WTC11 (cell line): ENCODE results near the gene HDX. TPM values are rescaled to one million over a fixed set of nuclear protein-coding genes. Genes with fewer than 3 reads are reported as not detected.

Source experiments
- ATAC-seq: fragments of 200-7000 bp; cut with Tn5 transposase; 2 replicates; pipeline ENCODE4 v1.10.0; 2021; ENCODE audit warnings: mild to moderate bottlenecking, moderate library complexity
- CTCF ChIA-PET: fragments of 300-600 bp; sonication (Branson Sonifier 250); formaldehyde crosslinking; loops from one replicate; lab custom pipeline; 2021; ENCODE audit warnings: antibody characterized with exemption; lab: Charles Lee
- POLR2A ChIA-PET: fragments of 350-600 bp; sonication (Branson Sonifier 250); formaldehyde crosslinking; loops from one replicate; lab custom pipeline; 2021; ENCODE audit warnings: antibody characterized with exemption; lab: Charles Lee
- DNase-seq: peaks from one replicate; pipeline ENCODE4 v3.0.0; 2021; ENCODE audit warnings: low spot score
- H3K27ac Mint-ChIP-seq: 2 replicates; pipeline ENCODE4 v1.8.0; 2021; ENCODE audit warnings: mixed read lengths
- H3K27me3 Mint-ChIP-seq: 2 replicates; pipeline ENCODE4 v1.8.0; 2021; ENCODE audit warnings: low read depth, mild to moderate bottlenecking, moderate library complexity, mixed read lengths
- H3K36me3 Mint-ChIP-seq: 2 replicates; pipeline ENCODE4 v1.8.0; 2021; ENCODE audit warnings: mixed read lengths
- H3K4me1 Mint-ChIP-seq: 2 replicates; pipeline ENCODE4 v1.8.0; 2022; ENCODE audit warnings: mixed read lengths
- H3K4me3 Mint-ChIP-seq: 2 replicates; pipeline ENCODE4 v1.8.0; 2021; ENCODE audit warnings: mild to moderate bottlenecking, moderate library complexity, mixed read lengths
- H3K9me3 Mint-ChIP-seq: 2 replicates; pipeline ENCODE4 v1.8.0; 2021; ENCODE audit warnings: mixed read lengths
- CREB1 ChIP-seq: sonication (generic); formaldehyde crosslinking; IDR thresholded peaks from 2 replicates; pipeline ENCODE4 v1.8.0; 2023; ENCODE audit warnings: mild to moderate bottlenecking, missing genetic modification reagents
- ETV6 ChIP-seq: sonication (generic); formaldehyde crosslinking; IDR thresholded peaks from 2 replicates; pipeline ENCODE4 v1.8.1; 2022; ENCODE audit warnings: mild to moderate bottlenecking, missing genetic modification reagents
- FOXP1 ChIP-seq: sonication (generic); formaldehyde crosslinking; IDR thresholded peaks from 2 replicates; pipeline ENCODE4 v1.8.0; 2022; ENCODE audit warnings: missing genetic modification reagents, mild to moderate bottlenecking, moderate library complexity, borderline replicate concordance
- GABPB1 ChIP-seq: sonication (generic); formaldehyde crosslinking; IDR thresholded peaks from 2 replicates; pipeline ENCODE4 v1.8.1; 2023; ENCODE audit warnings: mild to moderate bottlenecking, missing genetic modification reagents
- GRHL2 ChIP-seq: fragments of 250-450 bp; sonication (Bioruptor Pico); IDR thresholded peaks from 2 replicates; pipeline ENCODE4 v1.8.0; 2022; ENCODE audit warnings: mild to moderate bottlenecking, moderate library complexity; ENCODE audit not compliant: insufficient replicate concordance, severe bottlenecking
- GTF2I ChIP-seq: fragments of 250-450 bp; sonication (Bioruptor Pico); conservative IDR thresholded peaks from 2 replicates; pipeline ENCODE4 v1.4.0; 2021; ENCODE audit warnings: mild to moderate bottlenecking
- NR3C1 ChIP-seq: sonication (generic); formaldehyde crosslinking; conservative IDR thresholded peaks from 2 replicates; pipeline ENCODE4 v1.8.1; 2023; ENCODE audit warnings: low read depth, mild to moderate bottlenecking, missing genetic modification reagents
- PRRX2 ChIP-seq: fragments of 250-450 bp; sonication (Bioruptor Pico); IDR thresholded peaks from 2 replicates; pipeline ENCODE4 v1.8.0; 2021; ENCODE audit warnings: mild to moderate bottlenecking
- SMAD4 ChIP-seq: sonication (generic); formaldehyde crosslinking; IDR thresholded peaks from 2 replicates; pipeline ENCODE4 v1.8.0; 2022; ENCODE audit warnings: mild to moderate bottlenecking, missing genetic modification reagents
- SOX15 ChIP-seq: fragments of 250-450 bp; sonication (Bioruptor Pico); IDR thresholded peaks from 2 replicates; pipeline ENCODE4 v1.9.0; 2021; ENCODE audit warnings: mild to moderate bottlenecking
- SP1 ChIP-seq: sonication (generic); formaldehyde crosslinking; conservative IDR thresholded peaks from 2 replicates; pipeline ENCODE4 v1.8.1; 2022; ENCODE audit warnings: missing genetic modification reagents
- ZNF138 ChIP-seq: sonication (generic); formaldehyde crosslinking; conservative IDR thresholded peaks from 2 replicates; pipeline ENCODE4 v1.8.1; 2022; ENCODE audit warnings: mild to moderate bottlenecking, moderate library complexity, missing genetic modification reagents
- ZNF317 ChIP-seq: sonication (generic); formaldehyde crosslinking; IDR thresholded peaks from 2 replicates; pipeline ENCODE4 v1.8.1; 2023; ENCODE audit warnings: low read depth, mild to moderate bottlenecking, moderate library complexity, missing genetic modification reagents, borderline replicate concordance
- ZNF416 ChIP-seq: fragments of 250-450 bp; sonication (Bioruptor Pico); IDR thresholded peaks from 2 replicates; pipeline ENCODE4 v1.9.0; 2021; ENCODE audit warnings: mild to moderate bottlenecking, inconsistent platforms
- ZNF671 ChIP-seq: fragments of 250-450 bp; sonication (Bioruptor Pico); IDR thresholded peaks from 2 replicates; pipeline ENCODE4 v1.8.0; 2021; ENCODE audit warnings: mild to moderate bottlenecking
- total RNA-seq: library from RNA; stranded (reverse); gene quantifications from 3 replicates; pipeline ENCODE4 v1.2.3, GENCODE V29; 2021
- TF ChIP-seq, protein P1 (sequence below): fragments of 250-450 bp; sonication (Bioruptor Pico); IDR thresholded peaks from 2 replicates; pipeline ENCODE4 v1.9.0; 2021; ENCODE audit warnings: mild to moderate bottlenecking
- TF ChIP-seq, protein P2 (sequence below): sonication (generic); formaldehyde crosslinking; IDR thresholded peaks from 2 replicates; pipeline ENCODE4 v1.8.1; 2023; ENCODE audit warnings: mild to moderate bottlenecking, missing genetic modification reagents, moderate library complexity
- TF ChIP-seq, protein P3 (sequence below): sonication (generic); formaldehyde crosslinking; conservative IDR thresholded peaks from 2 replicates; pipeline ENCODE4 v1.8.1; 2023; ENCODE audit warnings: mild to moderate bottlenecking, low read depth, missing genetic modification reagents, moderate library complexity
- TF ChIP-seq, protein P4 (sequence below): fragments of 200-600 bp; IDR thresholded peaks from 2 replicates; pipeline ENCODE4 v1.8.0; 2022; ENCODE audit warnings: antibody characterized with exemption
- TF ChIP-seq, protein P5 (sequence below): sonication (generic); formaldehyde crosslinking; IDR thresholded peaks from 2 replicates; pipeline ENCODE4 v1.8.0; 2022; ENCODE audit warnings: mild to moderate bottlenecking, missing genetic modification reagents

HDX gene
- total RNA-seq, 1 experiment from 2014 or later, result 6.3 TPM

DNA sequence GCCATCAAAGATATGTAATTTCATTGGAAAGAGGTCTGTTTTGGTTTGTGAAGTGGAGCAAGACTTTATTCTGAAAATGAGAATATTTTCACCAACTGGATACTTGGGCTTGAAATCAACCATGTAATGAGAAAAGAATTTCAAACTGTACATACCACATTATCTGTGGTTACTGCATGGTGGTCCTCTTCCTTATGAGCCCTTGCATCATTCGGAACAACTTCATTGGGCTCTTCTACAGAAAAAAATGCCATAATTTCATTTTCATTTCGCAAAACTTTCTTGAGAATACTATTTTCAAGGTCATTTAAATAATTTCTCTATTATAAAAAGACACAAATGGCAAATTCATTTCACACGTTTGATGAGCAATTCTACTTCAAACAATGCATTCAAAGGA is 165.6 kb downstream of the HDX start (continued):
- TF ChIP-seq ZNF317 (no peak), GTF2I (CRISPR knock-in tag) (no peak)

DNA sequence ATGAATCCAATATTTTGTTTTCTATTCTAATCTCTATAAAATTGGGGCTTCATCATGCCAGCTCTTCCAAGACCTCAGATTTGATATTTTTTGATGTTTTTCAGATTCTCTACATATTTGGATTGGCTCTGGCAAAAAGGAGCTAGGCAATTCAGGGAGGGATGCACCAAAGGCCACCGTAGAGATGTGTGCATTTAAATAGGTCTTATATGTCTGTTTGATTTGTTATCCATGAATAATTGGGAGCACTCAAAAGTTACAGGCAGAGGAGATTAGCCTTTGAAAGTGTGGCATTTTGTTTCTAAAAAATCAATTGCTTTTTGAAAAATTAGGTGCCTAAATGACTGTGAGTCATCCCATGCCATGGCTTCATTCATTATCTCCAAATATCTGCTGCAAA is 167.1 kb downstream of the HDX start:
- ChIA-PET CTCF (interaction anchor here (0.6 to 0.7 kb wide), 2 partner anchors 289 to 335 kb away, joined by 3 read pairs; no protein-coding TSS in a partner anchor), POLR2A (no interaction called here)
- no peak for DNase-seq
- TF ChIP-seq GABPB1 (no peak), SP1 (no peak), SOX15 (CRISPR knock-in tag) (no peak), SMAD4 (CRISPR knock-in tag) (no peak)
- TF ChIP-seq, all 79 proteins: peak for 0
- H3K4me3 Mint-ChIP-seq, result no peak overlapping the region
- H3K4me1 Mint-ChIP-seq, result peaks cover 20% of the 10 kb centered on the region
- H3K36me3 Mint-ChIP-seq, result no peaks in the 10 kb centered on the region
- H3K9me3 Mint-ChIP-seq, result no peaks in the 10 kb centered on the region
- no peak overlapping the region for H3K27ac Mint-ChIP-seq
- no peaks in the 10 kb centered on the region for H3K27me3 Mint-ChIP-seq
- ATAC-seq, result no peak

DNA sequence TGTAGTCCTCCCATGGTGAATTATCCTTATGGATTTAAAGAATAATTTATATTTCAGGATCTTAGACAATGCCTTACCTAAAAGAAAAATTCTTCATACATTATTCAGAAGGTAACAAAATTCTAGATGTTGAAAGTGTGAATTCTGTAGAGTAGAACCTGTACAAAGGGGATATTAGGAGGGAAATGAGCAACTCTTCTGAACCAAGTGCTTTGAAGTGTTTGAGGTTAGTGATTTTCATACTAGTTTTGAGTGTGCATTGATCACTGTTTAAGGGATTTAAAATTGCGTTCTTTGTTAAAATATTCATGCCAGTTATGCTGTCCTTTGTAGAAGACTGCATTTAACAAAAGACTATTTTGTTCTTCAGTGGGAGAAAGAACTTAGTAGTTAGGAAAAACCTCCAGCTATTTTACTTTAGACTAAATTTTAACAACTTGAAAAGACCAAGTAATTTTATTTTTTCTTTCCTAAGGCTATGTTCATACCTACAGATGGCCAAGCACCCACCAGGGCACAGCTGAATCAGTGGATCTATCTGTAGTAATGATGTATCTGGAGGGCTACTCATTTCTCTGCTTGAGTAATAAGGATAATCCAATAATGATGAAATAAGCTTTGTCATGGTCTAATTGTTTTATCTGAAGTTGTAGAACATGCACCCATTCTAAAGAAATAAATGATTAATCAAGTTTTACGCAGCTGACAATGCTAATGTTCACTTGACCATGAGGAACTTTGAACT is 180.0 kb downstream of the HDX start:
- CTCF ChIA-PET, result interaction anchor here (1.0 kb wide), 1 partner anchor 17 kb away, joined by 3 read pairs; no protein-coding TSS in a partner anchor
- Mint-ChIP-seq H3K27ac (no peak overlapping the region), H3K4me3 (no peak overlapping the region), H3K9me3 (no peaks in the 10 kb centered on the region), H3K4me1 (peaks cover 21% of the 10 kb centered on the region), H3K36me3 (no peaks in the 10 kb centered on the region), H3K27me3 (no peaks in the 10 kb centered on the region)
- ATAC-seq (no peak), DNase-seq (no peak)
- POLR2A ChIA-PET, result no interaction called here
- TF ChIP-seq ZNF671 (no peak), ZNF138 (CRISPR knock-in tag) (no peak), NR3C1 (CRISPR knock-in tag) (no peak), ETV6 (CRISPR knock-in tag) (no peak), CREB1 (CRISPR knock-in tag) (no peak), PRRX2 (no peak), ZNF416 (no peak), FOXP1 (CRISPR knock-in tag) (no peak), GRHL2 (CRISPR knock-in tag) (no peak), ZNF317 (no peak)
- TF ChIP-seq, protein P1, sequence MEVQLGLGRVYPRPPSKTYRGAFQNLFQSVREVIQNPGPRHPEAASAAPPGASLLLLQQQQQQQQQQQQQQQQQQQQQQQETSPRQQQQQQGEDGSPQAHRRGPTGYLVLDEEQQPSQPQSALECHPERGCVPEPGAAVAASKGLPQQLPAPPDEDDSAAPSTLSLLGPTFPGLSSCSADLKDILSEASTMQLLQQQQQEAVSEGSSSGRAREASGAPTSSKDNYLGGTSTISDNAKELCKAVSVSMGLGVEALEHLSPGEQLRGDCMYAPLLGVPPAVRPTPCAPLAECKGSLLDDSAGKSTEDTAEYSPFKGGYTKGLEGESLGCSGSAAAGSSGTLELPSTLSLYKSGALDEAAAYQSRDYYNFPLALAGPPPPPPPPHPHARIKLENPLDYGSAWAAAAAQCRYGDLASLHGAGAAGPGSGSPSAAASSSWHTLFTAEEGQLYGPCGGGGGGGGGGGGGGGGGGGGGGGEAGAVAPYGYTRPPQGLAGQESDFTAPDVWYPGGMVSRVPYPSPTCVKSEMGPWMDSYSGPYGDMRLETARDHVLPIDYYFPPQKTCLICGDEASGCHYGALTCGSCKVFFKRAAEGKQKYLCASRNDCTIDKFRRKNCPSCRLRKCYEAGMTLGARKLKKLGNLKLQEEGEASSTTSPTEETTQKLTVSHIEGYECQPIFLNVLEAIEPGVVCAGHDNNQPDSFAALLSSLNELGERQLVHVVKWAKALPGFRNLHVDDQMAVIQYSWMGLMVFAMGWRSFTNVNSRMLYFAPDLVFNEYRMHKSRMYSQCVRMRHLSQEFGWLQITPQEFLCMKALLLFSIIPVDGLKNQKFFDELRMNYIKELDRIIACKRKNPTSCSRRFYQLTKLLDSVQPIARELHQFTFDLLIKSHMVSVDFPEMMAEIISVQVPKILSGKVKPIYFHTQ (CRISPR knock-in tag), result no peak
- TF ChIP-seq, protein P2, sequence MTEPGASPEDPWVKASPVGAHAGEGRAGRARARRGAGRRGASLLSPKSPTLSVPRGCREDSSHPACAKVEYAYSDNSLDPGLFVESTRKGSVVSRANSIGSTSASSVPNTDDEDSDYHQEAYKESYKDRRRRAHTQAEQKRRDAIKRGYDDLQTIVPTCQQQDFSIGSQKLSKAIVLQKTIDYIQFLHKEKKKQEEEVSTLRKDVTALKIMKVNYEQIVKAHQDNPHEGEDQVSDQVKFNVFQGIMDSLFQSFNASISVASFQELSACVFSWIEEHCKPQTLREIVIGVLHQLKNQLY (CRISPR knock-in tag), result no peak
- TF ChIP-seq, protein P3, sequence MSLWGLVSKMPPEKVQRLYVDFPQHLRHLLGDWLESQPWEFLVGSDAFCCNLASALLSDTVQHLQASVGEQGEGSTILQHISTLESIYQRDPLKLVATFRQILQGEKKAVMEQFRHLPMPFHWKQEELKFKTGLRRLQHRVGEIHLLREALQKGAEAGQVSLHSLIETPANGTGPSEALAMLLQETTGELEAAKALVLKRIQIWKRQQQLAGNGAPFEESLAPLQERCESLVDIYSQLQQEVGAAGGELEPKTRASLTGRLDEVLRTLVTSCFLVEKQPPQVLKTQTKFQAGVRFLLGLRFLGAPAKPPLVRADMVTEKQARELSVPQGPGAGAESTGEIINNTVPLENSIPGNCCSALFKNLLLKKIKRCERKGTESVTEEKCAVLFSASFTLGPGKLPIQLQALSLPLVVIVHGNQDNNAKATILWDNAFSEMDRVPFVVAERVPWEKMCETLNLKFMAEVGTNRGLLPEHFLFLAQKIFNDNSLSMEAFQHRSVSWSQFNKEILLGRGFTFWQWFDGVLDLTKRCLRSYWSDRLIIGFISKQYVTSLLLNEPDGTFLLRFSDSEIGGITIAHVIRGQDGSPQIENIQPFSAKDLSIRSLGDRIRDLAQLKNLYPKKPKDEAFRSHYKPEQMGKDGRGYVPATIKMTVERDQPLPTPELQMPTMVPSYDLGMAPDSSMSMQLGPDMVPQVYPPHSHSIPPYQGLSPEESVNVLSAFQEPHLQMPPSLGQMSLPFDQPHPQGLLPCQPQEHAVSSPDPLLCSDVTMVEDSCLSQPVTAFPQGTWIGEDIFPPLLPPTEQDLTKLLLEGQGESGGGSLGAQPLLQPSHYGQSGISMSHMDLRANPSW (CRISPR knock-in tag), result no peak
- TF ChIP-seq, protein P4, sequence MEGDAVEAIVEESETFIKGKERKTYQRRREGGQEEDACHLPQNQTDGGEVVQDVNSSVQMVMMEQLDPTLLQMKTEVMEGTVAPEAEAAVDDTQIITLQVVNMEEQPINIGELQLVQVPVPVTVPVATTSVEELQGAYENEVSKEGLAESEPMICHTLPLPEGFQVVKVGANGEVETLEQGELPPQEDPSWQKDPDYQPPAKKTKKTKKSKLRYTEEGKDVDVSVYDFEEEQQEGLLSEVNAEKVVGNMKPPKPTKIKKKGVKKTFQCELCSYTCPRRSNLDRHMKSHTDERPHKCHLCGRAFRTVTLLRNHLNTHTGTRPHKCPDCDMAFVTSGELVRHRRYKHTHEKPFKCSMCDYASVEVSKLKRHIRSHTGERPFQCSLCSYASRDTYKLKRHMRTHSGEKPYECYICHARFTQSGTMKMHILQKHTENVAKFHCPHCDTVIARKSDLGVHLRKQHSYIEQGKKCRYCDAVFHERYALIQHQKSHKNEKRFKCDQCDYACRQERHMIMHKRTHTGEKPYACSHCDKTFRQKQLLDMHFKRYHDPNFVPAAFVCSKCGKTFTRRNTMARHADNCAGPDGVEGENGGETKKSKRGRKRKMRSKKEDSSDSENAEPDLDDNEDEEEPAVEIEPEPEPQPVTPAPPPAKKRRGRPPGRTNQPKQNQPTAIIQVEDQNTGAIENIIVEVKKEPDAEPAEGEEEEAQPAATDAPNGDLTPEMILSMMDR, result no peak
- TF ChIP-seq, protein P5, sequence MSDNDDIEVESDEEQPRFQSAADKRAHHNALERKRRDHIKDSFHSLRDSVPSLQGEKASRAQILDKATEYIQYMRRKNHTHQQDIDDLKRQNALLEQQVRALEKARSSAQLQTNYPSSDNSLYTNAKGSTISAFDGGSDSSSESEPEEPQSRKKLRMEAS (CRISPR knock-in tag), result no peak
